ENCODE measurements around the gene NCAPG. TPM values are rescaled to one million over a fixed set of nuclear protein-coding genes. Genes with fewer than 3 reads are reported as not detected.
A peak's percentile ranks its signal among the peaks of the same experiment; 100 is the strongest.
"Not testable (repeated sequence)": the region's sequence is repeated elsewhere in the genome, so short reads cannot be mapped to it uniquely, and the experiment has no call there.

NCAPG gene
- total and polyA plus RNA-seq, 8 donors, result 3.0 to 47.7 (median 23.5) TPM

GRCh38 chr4:17817027-17817426, 6.2 kb downstream of the NCAPG start:
- H3K4me3 ChIP-seq, result no peak overlapping the region
- H3K36me3 ChIP-seq, result no peaks in the 10 kb centered on the region
- no peaks in the 10 kb centered on the region for H3K9me3 ChIP-seq
- TF ChIP-seq CTCF (IDR thresholded peaks at IDR 0.05), result peak; percentile 7 to 30
- peak in 2 of 4 donors; percentile 22 to 56 for DNase-seq
- H3K4me1 ChIP-seq, result peaks cover 0 to 11% of the 10 kb centered on the region in 2 donors
- no peaks in the 10 kb centered on the region for H3K27me3 ChIP-seq
- H3K27ac ChIP-seq, result no peak overlapping the region
- intact Hi-C loops (cut with DNase I), result no loop called here
- ATAC-seq, result peak; percentile 88

- H3K36me3 ChIP-seq, result no peaks in the 10 kb centered on the region
- no peaks in the 10 kb centered on the region for H3K27me3 ChIP-seq
- no peak overlapping the region for H3K27ac ChIP-seq
- DNase-seq, result no peak
- no peaks in the 10 kb centered on the region for H3K9me3 ChIP-seq
- no peak for TF ChIP-seq CTCF (IDR thresholded peaks at IDR 0.05)
- intact Hi-C loops (cut with DNase I), result no loop called here
- ATAC-seq, result no peak
- no peak overlapping the region for H3K4me3 ChIP-seq
- no peaks in the 10 kb centered on the region for H3K4me1 ChIP-seq
Observed at GRCh38 chr4:17823871-17824669, 13.3 kb downstream of the NCAPG start.

GRCh38 chr4:17846266-17846665, 35.5 kb downstream of the NCAPG start:
- intact Hi-C loops (cut with DNase I), result no loop called here
- H3K36me3 ChIP-seq, result peaks cover 0 to 22% of the 10 kb centered on the region in 2 donors
- H3K27me3 ChIP-seq, result no peaks in the 10 kb centered on the region
- TF ChIP-seq CTCF (IDR thresholded peaks at IDR 0.05), result no peak
- no peaks in the 10 kb centered on the region for H3K9me3 ChIP-seq
- H3K4me1 ChIP-seq, result no peaks in the 10 kb centered on the region
- ATAC-seq (no peak), DNase-seq (no peak)
- no peak overlapping the region for H3K4me3 ChIP-seq
- H3K27ac ChIP-seq, result no peak overlapping the region

- H3K36me3 ChIP-seq; H3K9me3 ChIP-seq; H3K27ac ChIP-seq; H3K4me3 ChIP-seq; H3K27me3 ChIP-seq; DNase-seq; H3K4me1 ChIP-seq; intact Hi-C loops (cut with DNase I); ATAC-seq: not testable (repeated sequence)
Observed at GRCh38 chr4:17850295-17850694, 39.5 kb downstream of the NCAPG start.

- peaks cover 0 to under 1% of the 10 kb centered on the region in 2 donors for H3K36me3 ChIP-seq
- no peaks in the 10 kb centered on the region for H3K27me3 ChIP-seq
- intact Hi-C loops (cut with DNase I), result no loop called here
- no peak for DNase-seq
- H3K4me3 ChIP-seq, result no peak overlapping the region
- H3K27ac ChIP-seq, result no peak overlapping the region
- H3K9me3 ChIP-seq, result no peaks in the 10 kb centered on the region
- H3K4me1 ChIP-seq, result no peaks in the 10 kb centered on the region
- no peak for TF ChIP-seq CTCF (IDR thresholded peaks at IDR 0.05)
- no peak for ATAC-seq
Observed at GRCh38 chr4:17851959-17852358, 41.2 kb downstream of the NCAPG start.

GRCh38 chr4:17854036-17854435, 43.3 kb downstream of the NCAPG start:
- Histone ChIP-seq H3K4me1 (no peaks in the 10 kb centered on the region), H3K36me3 (no peaks in the 10 kb centered on the region), H3K9me3 (no peaks in the 10 kb centered on the region), H3K27ac (no peak overlapping the region), H3K27me3 (no peaks in the 10 kb centered on the region), H3K4me3 (no peak overlapping the region)
- DNase-seq (no peak), ATAC-seq (no peak)
- intact Hi-C loops (cut with DNase I), result no loop called here
- no peak for TF ChIP-seq CTCF (IDR thresholded peaks at IDR 0.05)
